ENCODE results near the gene ZNF783.
"Not testable (repeated sequence)": the region's sequence is repeated elsewhere in the genome, so short reads cannot be mapped to it uniquely, and the experiment has no call there.

ZNF783 gene

DNA sequence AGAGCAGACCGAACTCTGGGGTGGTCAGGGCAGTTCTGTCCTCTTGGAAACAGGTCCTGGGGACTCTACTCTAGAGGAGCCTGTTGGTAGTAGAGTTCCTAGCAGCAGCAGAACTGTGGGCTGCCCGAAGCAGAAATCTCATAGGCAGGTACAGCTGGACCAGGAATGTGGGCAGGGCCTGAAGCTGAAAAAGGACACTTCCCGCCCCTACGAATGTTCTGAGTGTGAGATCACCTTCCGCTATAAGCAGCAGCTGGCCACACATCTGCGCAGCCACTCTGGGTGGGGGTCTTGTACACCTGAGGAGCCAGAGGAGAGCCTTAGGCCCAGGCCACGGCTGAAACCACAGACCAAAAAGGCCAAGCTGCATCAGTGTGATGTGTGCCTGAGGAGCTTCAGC lies 8.3 kb upstream of the ZNF783 start:
- TF ChIP-seq POLR2A (IDR thresholded peaks at IDR 0.05; ENCODE audit: low read length), result no peak
- DNase-seq, result no peak

DNA sequence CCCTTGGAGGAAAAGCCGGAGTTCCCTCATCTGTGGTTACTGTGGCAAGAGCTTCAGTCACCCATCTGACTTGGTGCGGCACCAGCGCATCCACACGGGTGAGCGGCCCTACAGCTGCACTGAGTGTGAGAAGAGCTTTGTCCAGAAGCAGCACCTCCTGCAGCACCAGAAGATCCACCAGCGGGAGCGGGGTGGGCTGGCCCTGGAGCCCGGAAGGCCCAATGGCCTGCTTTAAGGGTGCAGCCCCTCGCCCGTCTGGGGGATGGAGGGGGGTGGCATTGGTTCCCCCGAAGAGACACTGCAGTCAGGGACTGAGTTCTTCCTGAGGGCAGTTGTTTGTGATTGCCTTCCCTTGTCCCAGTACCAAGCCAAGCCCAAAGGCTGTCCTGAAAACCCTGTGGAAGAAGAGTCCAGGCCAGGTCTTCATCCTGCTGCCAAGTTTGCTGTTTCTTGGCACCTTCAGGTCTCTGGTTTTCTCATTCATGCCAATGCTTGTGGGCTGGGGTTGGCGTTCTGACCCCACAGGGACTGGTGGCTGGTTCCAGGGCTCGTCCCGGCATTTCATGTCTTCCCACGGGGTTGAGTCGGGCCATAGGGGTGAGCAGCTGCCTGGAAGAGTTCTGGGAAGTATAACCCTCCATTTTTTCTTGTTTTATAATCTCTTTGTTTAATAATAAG lies 7.7 kb upstream of the ZNF783 start:
- TF ChIP-seq GATA1 (IDR thresholded peaks at IDR 0.05; ENCODE audit: low read depth, low read length) (no peak), POLR2A (IDR thresholded peaks at IDR 0.05; ENCODE audit: low read length) (no peak)
- no peak for DNase-seq

DNA sequence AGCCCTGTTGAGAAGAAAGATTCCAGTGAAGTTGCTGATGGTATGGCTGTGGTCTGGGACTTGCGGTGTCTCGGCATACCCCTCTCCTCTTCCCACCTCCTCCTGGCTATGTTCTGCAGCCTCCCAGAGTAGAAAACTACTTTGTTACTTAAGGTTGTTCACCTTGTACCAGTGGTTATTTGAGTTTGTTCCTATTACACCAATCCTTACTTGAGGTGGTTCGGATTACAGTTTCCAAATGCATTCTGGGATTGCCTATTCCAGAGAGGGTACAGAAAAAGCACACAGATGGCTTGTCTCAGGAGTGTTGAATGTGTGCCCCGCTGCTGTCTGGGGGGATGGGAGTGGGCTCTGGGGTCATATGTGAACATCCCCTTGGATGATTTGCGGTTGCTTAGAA lies 6.8 kb upstream of the ZNF783 start:
- TF ChIP-seq POLR2A (IDR thresholded peaks at IDR 0.05; ENCODE audit: low read length), result no peak
- TF ChIP-seq GATA1 (IDR thresholded peaks at IDR 0.05; ENCODE audit: low read depth, low read length), result no peak

DNA sequence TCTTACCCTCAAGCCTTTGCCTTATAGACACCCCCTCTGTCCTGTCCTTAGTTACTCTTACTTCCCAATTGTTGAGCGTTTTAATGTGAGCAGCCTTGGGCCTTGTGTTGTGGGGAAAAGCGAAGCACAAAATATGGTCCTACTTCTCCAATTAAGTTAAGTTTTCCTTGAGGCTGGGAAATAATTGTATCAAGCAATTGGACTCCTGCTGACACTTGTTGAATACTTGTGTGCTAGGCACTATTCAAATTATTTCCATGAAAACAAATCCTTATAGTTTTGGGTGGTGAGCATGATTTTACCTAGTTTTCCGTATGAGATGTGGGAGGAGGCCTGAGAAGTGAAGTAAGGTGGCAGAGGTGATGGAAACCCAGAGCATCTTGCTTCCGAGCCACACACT lies 5.4 kb upstream of the ZNF783 start:
- TF ChIP-seq POLR2A (IDR thresholded peaks at IDR 0.05; ENCODE audit: low read length), result no peak
- TF ChIP-seq GATA1 (IDR thresholded peaks at IDR 0.05; ENCODE audit: low read depth, low read length), result no peak
- DNase-seq, result no peak

More for the DNA sequence above, 6.8 kb upstream of the ZNF783 start:
- DNase-seq, result no peak

DNA sequence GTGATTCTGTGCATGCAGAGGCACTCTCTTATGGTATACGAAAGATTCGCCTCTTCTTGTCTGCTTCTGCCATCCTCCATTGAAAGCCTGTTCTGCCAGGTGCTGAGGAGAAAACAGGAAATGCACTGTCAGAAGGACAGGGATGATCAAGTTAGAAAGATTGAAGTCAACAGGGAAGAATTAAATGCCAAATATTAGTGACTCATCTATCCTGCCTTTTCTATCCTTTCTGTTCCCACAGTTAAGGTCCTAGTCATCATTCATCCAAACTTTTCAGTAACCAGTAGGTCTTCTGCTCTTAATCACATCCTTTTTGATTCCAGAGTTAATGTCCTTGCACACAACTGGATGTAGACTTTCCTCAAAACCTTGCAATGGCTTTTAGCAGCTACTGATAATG lies 4.8 kb upstream of the ZNF783 start:
- TF ChIP-seq GATA1 (IDR thresholded peaks at IDR 0.05; ENCODE audit: low read depth, low read length) (no peak), POLR2A (IDR thresholded peaks at IDR 0.05; ENCODE audit: low read length) (no peak)
- DNase-seq, result no peak

DNA sequence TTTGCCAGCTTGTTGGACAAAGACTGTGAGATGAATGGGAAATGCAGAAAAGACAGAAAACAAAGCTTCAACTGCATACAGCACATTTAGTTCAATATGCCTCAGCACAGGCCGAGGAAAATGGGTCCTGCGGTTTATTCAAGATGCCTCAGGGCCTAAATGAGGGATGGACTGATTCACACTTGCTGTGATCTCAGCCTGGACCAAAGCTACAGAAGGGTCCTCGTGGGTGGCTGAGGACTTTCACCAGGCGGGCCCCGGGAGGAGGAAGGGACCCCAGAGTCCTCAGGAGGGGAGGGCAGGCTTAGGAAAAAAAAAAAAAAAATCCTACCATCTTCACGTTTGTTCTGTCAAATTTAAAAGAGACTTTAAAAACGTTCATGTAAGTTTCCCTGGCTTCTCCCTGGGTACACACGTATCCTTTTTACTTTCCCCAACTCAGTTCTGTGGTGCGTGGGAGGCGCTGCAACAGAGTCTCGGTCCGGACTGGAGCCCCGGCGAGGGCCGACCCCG lies 624 bp upstream of the ZNF783 start:
- DNase-seq, result peak; percentile 26 to 38
- no peak for TF ChIP-seq GATA1 (IDR thresholded peaks at IDR 0.05; ENCODE audit: low read depth, low read length)
- TF ChIP-seq POLR2A (IDR thresholded peaks at IDR 0.05; ENCODE audit: low read length), result no peak

DNA sequence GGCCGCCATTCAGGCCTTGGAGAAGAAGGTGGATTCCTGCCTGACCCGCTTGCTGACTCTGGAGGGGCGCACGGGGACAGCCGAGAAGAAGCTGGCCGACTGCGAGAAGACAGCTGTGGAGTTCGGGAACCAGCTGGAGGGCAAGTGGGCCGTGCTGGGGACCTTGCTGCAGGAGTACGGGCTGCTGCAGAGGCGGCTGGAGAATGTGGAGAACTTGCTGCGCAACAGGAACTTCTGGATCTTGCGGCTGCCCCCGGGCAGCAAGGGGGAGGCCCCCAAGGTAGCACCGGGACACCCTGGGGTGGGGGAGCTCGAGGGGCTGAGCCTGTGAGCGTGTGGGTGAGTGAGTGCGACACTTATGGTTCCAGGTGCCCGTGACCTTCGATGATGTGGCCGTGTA lies 4.5 kb downstream of the ZNF783 start:
- no peak for TF ChIP-seq POLR2A (IDR thresholded peaks at IDR 0.05; ENCODE audit: low read length)
- TF ChIP-seq GATA1 (IDR thresholded peaks at IDR 0.05; ENCODE audit: low read depth, low read length), result no peak
- no peak for DNase-seq

DNA sequence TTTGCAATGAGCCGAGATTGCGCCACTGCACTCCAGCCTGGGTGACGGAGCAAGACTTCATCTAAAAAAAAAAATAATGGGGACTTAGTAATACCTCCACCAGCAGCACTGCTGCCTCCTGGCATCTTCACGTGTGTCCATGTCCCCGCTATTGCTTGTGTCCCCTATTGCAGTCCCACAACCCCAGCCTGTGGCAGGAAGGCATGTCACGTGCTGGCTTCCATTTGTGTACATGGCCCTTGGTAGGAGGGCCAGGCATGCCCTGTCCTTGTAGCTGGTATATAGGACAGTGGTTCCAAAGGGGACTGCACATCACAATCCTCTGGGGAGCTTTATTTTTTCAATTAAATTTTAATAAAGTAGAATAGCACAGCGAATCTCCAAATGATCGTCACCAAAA lies 5.7 kb downstream of the ZNF783 start:
- no peak for DNase-seq
- TF ChIP-seq GATA1 (IDR thresholded peaks at IDR 0.05; ENCODE audit: low read depth, low read length), result no peak
- no peak for TF ChIP-seq POLR2A (IDR thresholded peaks at IDR 0.05; ENCODE audit: low read length)

DNA sequence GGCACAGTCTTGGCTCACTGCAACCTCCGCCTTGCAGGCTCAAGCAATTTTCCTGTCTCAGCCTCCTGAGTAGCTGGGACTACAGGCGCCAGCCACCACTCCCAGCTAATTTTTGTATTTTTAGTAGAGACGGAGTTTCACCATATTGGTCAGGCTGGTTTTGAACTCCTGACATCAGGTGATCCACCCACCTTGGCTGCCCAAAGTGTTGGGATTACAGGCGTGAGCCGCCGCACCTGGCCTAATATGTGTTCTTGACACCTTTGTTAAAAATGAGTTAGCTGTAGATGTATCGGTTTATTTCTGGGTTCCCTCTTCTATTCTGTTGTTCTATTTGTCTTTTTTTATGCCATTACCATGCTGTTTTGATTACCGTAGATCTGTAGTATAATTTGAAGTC lies 12.4 kb downstream of the ZNF783 start:
- not testable (repeated sequence) for DNase-seq

DNA sequence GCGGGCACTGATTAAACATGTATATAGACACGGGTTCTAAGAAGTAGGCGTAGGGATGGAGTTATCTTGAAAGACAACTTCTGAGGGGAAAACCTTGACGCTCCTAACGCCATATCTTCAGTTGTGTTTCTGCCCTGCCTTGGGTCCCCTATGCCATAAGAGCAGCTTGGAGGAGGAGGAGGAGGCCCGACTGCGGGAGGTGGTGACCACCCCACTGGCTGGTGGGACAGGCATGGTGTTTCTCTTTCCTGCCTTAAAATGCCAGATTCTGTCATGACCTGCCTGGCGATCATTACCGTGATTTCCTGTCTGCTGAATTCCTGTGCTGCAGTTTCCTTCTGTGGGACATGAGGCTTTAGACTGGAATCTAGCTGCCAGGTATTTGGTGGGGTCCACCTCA lies 15.9 kb downstream of the ZNF783 start:
- no peak for TF ChIP-seq POLR2A (IDR thresholded peaks at IDR 0.05; ENCODE audit: low read length)
- TF ChIP-seq GATA1 (IDR thresholded peaks at IDR 0.05; ENCODE audit: low read depth, low read length), result no peak

DNA sequence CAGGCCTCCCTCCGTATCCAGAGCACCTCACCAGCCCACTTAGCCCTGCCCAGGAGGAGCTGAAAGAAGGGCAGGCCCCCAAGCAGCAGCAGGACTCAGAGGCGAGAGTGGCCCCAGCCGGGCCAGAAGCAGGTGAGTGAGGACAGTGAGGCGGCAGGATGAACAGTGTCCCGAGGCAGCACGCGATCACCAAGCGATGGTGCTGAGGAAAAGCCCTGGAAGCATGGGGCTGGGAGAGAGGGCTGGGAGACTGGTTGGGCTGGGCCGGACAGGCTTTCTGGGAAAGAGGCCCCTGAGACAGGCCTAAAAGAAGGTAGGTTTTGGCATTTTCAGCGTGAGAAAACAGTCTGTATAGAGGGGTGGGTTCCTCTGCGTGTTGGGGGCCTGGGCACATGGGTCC lies 16.4 kb downstream of the ZNF783 start:
- TF ChIP-seq GATA1 (IDR thresholded peaks at IDR 0.05; ENCODE audit: low read depth, low read length), result no peak
- TF ChIP-seq POLR2A (IDR thresholded peaks at IDR 0.05; ENCODE audit: low read length), result no peak
- DNase-seq, result no peak

More for the DNA sequence above, 15.9 kb downstream of the ZNF783 start:
- no peak for DNase-seq

DNA sequence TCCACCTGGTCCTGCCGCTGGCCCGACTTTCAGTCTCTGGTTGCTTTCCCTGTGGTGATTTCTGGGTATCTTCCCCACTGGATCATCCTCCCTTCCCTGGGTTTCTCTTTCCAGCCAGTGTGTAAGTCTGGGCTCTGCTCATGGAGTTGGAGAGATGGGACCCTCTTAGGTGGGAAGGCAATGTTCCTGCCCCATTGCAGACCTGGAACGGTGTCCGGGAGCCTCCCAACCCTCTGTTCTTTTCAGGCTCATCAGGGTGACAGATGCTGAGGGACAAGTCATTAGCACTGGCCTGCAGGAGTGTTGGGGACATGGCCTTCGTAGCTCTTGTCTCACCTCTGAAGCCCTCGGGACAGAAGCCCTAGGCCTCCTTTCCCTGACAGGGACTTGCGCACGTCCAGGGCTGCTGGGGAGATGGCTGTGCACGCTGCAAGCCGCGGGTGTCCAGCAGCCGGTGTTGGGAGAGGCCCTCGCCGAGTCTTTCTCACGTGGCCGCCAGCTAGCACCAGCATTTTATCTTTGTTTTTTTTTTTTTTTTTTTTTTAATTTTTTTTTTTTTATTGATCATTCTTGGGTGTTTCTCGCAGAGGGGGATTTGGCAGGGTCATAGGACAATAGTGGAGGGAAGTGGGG lies 17.2 kb downstream of the ZNF783 start:
- no peak for TF ChIP-seq GATA1 (IDR thresholded peaks at IDR 0.05; ENCODE audit: low read depth, low read length)
- TF ChIP-seq POLR2A (IDR thresholded peaks at IDR 0.05; ENCODE audit: low read length), result no peak
- no peak for DNase-seq

DNA sequence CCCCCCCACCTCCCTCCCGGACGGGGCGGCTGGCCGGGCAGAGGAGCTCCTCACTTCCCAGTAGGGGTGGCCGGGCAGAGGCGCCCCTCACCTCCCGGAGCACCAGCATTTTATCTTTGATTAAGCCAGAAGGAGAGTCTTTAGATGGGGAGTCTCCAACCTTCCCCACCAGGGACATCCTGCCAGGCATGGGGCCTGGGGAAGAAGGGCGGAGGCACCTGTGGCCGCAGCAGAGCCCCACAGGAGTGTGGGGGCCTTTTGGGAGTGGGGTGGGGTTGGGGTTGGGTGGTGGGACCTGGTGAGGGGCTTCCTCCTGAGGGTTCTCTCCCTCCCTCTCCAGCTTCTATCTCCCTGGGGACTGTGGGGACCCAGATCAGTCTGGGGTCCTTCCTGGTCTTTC lies 18.2 kb downstream of the ZNF783 start:
- DNase-seq, result no peak
- TF ChIP-seq GATA1 (IDR thresholded peaks at IDR 0.05; ENCODE audit: low read depth, low read length), result no peak
- TF ChIP-seq POLR2A (IDR thresholded peaks at IDR 0.05; ENCODE audit: low read length), result no peak

DNA sequence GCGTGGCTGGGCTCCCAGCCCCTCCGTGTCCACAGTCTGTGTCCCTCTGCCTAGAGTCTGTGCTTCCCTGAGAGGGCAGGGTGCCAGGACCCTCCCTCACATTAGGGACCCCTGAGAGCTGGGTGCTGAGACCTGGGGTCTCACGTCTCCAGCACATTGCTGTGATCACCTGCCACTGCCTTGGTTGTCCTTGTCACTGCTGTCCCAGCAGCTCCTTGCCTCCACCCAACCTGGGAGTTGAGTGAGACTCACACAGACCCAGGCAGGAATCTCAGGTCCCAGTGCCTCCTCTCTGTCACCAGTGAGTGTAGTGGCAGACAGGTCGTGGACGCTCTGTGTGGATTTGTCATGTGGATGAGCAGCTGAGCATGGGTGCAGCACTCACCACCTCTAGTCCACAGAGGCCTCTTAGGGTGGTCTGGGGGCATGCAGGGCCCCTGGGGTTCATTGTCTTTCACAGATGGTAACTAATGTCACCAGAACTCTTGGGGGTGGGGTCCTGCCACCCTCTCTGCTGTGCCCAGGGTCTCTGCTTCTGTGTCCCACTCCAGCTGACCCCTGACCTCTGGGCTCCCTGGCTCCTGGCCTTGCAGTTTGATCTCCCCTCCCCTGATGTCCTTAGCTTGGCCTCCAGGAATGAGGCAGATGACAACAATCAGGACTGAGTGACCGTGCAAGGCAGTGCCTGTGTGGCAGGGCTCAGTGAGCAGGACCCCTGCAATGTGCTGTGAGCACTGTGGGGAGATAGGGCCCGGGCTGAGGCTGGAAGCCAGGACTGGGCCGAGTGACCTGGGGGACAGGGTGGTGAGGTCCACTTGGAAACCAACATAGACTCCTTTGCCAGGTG lies 18.9 kb downstream of the ZNF783 start:
- no peak for DNase-seq
- TF ChIP-seq GATA1 (IDR thresholded peaks at IDR 0.05; ENCODE audit: low read depth, low read length), result no peak
- TF ChIP-seq POLR2A (IDR thresholded peaks at IDR 0.05; ENCODE audit: low read length), result no peak
